AG04450 (cell line): ENCODE results near the gene TLE1. TPM values are rescaled to one million over a fixed set of nuclear protein-coding genes. Genes with fewer than 3 reads are reported as not detected.

ENCODE experiments used
- CTCF ChIA-PET: fragments of 300-600, 350-600 bp; formaldehyde crosslinking; extraction: SDS; loops from one replicate; lab custom pipeline; 2022; ENCODE audit warnings: antibody characterized with exemption, inconsistent platforms; lab: Charles Lee
- POLR2A ChIA-PET: fragments of 350-600 bp; formaldehyde crosslinking; extraction: SDS; loops from one replicate; lab custom pipeline; 2021; ENCODE audit warnings: antibody characterized with exemption, inconsistent platforms; lab: Yijun Ruan, JAX
- DNase-seq: peaks from one replicate; pipeline ENCODE4 v3.0.0-alpha.2; 2011; ENCODE audit warnings: low read depth, low spot score
- H3K27ac ChIP-seq: one replicate; pipeline ENCODE4 v1.5.1; 2012; ENCODE audit warnings: low read depth, low read length, control low read depth
- H3K27me3 ChIP-seq: one replicate; pipeline ENCODE4 v1.6.0; 2012; ENCODE audit warnings: low read length; ENCODE audit not compliant: control insufficient read depth, insufficient read depth
- H3K4me3 ChIP-seq: 2 replicates; pipeline ENCODE4 v1.5.1; 2011; ENCODE audit warnings: mild to moderate bottlenecking, low read depth, low read length, control low read depth
- H3K9me3 ChIP-seq: 2 replicates; pipeline ENCODE4 v1.5.1; 2012; ENCODE audit warnings: low read length; ENCODE audit not compliant: control insufficient read depth, insufficient read depth
- CTCF ChIP-seq: IDR thresholded peaks from 2 replicates; pipeline ENCODE4 v1.5.1; 2011; ENCODE audit warnings: low read depth, low read length, control low read depth, inconsistent platforms
- polyA plus RNA-seq: library from polyadenylated mRNA; depleted of rRNA; stranded (reverse); fragments of >200 nt; gene quantifications from 2 replicates; pipeline ENCODE4 v1.2.3, GENCODE V29; 2011

Gene TLE1
- polyA plus RNA-seq, 1 experiment: 42.8 TPM

DNA sequence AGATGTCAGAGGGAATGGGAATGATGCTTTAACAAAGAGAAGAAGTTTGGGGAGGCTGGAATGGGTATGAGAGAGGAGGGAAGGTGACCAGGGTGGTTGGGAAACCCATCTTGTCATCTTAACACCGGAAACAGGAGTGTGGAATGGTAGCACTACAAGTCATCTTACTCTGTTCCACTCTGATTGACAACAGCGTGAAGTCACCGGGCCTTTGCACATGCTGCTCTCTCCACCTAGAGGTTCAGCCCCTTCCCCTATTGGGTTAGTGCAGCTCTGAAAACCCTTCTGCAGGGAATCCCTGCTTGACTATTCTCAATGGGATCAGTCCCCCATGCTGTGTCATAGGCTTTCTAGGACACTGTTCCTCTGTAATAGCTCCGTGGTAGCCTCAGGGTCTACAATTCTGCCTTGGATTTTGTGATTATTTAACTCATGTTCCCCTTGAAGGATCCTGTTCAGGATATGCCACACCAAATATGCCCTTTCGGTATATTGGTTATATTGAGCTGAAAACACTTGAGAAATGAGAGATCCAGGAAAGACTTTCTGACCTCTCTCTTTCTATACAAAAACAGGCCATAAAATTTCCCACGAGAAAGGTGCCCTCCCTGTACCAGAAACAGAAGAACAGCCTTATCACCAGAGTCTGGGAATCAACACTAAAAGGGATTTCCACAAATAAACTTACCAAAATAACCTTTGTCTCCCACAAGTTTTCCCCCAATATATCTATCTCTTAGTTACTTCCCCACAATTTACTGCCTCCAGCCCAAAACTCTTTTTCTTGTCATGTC is 86.3 kb downstream of the TLE1 start:
- POLR2A ChIA-PET: no interaction called here
- no peak for DNase-seq
- H3K27ac ChIP-seq: no peak overlapping the region
- CTCF ChIA-PET: no interaction called here
- TF ChIP-seq CTCF: no peak
- no peak overlapping the region for H3K4me3 ChIP-seq
- H3K9me3 ChIP-seq: no peaks in the 10 kb centered on the region
- H3K27me3 ChIP-seq: no peaks in the 10 kb centered on the region

DNA sequence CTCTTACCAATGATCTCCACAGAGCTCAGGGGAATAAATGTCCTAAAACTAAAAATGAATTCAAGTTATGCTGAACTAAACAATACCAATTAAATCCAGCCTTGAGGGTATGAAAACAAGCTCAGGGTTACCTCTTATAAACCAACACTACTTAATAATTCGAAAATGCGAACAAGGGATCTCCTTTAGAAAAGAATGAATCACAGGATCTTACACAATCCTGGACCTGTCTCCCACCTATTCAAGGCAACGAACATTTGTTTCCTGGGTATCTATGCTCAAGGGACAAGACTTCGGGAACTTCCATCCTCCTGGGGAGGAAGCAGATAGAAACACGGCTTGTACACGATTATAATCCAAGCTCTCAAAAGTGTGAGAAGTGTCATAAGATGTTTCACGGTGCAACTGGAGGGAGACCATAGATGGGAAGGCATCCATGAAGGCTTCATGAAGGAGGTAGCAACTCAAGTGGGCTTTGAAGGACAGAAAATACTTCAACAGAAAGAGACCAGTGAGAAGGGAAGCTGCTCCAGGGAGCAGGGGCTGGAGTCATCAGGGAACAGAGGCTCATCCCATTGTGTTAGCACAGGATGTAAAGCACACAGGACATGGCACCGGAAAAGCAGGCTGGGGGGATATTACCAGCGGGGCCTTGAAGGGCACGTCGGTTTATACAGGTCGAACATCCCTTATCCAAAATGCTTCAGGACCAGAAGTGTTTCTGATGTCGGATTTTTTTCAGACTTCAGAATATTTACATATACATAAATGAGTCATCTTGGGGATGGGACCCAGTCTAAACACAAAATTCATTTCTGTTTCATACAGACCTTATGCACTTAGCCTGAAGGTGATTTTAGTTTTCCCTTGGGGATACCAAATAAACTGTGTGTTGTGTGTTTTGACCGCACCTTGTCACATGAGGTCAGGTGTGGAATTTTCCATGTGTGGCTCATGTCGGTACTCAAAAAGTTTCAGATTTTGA is 87.4 kb downstream of the TLE1 start:
- no peak overlapping the region for H3K4me3 ChIP-seq

DNA sequence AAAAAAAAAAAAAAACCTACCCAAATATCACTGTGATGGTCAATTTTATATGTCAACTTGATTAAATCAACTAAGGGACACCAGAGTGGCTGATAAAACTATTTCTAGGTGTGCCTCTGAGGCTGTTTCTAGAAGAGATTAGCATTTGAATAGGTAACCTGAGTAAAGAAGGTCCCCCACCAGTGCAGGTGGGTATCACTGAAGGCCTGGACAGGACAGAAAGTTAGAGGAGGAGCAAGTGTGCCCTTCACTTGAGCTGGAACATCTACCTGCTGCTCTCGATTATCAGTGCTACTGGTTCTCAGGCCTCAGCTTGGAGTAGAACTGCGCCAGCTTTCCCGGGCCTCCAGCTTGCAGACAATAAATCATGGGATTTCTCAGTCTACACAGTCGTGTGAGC is 88.7 kb downstream of the TLE1 start:
- no peak for TF ChIP-seq CTCF
- CTCF ChIA-PET: no interaction called here
- POLR2A ChIA-PET: no interaction called here
- Histone ChIP-seq H3K27me3 (no peaks in the 10 kb centered on the region), H3K9me3 (no peaks in the 10 kb centered on the region), H3K27ac (no peak overlapping the region), H3K4me3 (no peak overlapping the region)
- DNase-seq: no peak

More for the DNA sequence above, 87.4 kb downstream of the TLE1 start:
- Histone ChIP-seq H3K27me3 (no peaks in the 10 kb centered on the region), H3K27ac (no peak overlapping the region), H3K9me3 (no peaks in the 10 kb centered on the region)
- POLR2A ChIA-PET: interaction anchor here (0.7 to 1.5 kb wide), 2 partner anchors 27 to 44 kb away, joined by 5 to 9 read pairs; no protein-coding TSS in a partner anchor
- no peak for DNase-seq
- CTCF ChIA-PET: no interaction called here
- no peak for TF ChIP-seq CTCF

GRCh38 chr9:81599837-81600236 is 89.5 kb downstream of the TLE1 start:
- CTCF ChIA-PET: no interaction called here
- no peak overlapping the region for H3K27ac ChIP-seq
- no peak overlapping the region for H3K4me3 ChIP-seq
- POLR2A ChIA-PET: no interaction called here
- H3K27me3 ChIP-seq: no peaks in the 10 kb centered on the region
- no peaks in the 10 kb centered on the region; the same call in 1 of the 2 replicates for H3K9me3 ChIP-seq
- no peak for TF ChIP-seq CTCF
- no peak for DNase-seq

- CTCF ChIA-PET: no interaction called here
- H3K27me3 ChIP-seq: no peaks in the 10 kb centered on the region
- H3K4me3 ChIP-seq: no peak overlapping the region
These were observed 90.5 kb downstream of the TLE1 start for GRCh38 chr9:81598811-81599210.

More at GRCh38 chr9:81598811-81599210, 90.5 kb downstream of the TLE1 start:
- Histone ChIP-seq H3K9me3 (no peaks in the 10 kb centered on the region; the same call in 1 of the 2 replicates), H3K27ac (no peak overlapping the region)
- POLR2A ChIA-PET: no interaction called here
- no peak for TF ChIP-seq CTCF
- DNase-seq: no peak
